ENCODE measurements around the gene ADGRD2.

ADGRD2 gene

DNA sequence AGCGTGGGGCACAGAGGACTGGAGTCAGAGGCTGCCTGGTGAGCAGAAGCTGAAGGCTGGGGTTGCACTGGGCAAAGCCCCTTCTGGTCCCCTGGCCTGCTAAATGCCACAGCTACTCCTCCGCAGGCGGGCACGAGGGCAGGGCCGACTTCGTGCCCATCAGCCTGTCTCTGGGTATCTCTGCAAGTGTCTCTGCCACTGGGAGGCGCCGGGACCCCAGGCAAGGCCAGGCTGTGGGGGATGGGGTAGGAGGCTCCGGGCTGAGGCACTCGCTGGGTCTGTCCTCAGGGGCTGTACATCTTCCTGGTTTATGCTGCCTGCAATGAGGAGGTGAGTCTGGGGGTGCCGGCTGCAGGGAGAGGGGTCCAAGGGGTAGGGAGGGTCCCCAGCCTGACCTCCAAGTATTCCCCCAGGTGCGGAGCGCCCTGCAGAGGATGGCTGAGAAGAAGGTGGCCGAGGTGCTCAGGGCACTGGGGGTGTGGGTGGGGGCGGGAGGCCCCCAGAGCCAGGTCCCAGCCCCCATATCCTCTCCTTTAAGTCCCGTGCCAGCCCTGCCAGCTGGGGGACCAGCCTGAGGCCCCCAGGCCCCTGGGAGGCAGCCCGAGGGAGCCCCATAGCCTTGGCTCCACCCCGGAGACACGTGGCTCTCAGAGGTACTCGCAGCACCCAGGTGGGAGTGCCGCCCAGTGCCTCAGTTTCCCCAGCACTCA is 25.1 kb downstream of the ADGRD2 start:
- DNase-seq, result no peak
- in situ Hi-C loops (cut with MboI; ENCODE audit: low pct_unique_long_range_greater_than_20kb, low sequenced_read_pairs), result no loop called here

DNA sequence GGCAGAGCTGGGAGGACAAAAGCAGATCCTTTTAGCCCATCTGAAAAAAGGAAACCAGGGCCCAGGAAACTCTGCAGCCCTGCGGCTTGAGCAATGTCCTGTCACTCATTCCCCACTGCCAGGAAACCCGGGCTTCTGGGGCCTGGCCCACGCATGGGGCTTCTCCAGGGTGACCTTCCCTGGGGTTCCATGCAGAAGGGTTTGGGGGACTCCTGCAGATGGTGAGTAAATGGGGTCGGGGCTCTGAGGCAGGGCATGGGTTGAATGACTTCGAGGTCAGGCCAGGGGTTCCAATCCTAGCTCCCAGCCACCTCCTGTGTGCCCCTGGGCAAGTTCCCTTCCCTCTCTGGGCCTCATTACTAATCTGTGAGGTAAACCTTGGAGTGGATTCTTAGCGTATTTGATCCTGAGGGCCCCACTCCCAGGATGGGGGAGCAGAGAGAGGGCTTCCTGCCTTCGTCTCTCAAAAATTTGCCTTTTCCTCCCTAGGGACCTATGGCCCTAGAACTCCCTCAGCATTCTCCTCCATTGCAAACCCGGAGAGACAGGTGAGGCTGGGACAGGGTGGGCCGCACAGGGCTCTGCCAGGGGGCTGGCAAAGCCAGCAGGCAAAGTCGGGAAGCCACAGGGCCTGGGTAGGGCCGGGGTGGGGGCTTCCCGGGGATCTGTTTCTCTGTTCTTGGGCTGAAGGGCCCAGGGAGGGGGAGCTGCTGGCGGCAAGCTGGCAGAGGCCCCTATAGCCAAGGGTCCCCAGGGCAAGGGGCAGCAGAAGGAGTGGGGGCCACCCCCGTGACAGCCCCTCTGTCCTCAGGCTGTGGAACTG is 25.8 kb downstream of the ADGRD2 start:
- in situ Hi-C loops (cut with MboI; ENCODE audit: low pct_unique_long_range_greater_than_20kb, low sequenced_read_pairs), result no loop called here
- no peak for DNase-seq

DNA sequence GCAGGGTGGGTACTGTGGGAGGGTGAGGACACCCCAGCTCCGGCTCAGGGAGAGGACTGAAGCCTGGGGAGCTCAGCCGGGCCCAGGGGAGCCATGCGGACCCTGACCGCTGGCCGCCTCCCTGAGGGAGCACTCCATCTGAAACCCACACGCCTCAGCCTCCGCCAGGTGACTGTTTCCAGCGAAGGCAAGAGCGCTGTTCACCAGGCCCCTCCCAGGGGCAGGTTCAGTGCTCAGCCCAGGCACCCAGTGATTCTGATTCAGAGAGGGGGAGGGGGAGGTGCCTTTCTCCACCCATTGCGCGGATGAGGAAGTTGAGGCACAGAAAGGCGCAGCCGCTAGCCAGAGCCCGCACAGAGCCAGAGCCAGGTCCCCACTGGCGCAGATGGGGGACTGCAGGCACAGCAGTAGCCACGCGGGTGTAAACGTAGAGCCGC is 27.0 kb downstream of the ADGRD2 start:
- in situ Hi-C loops (cut with MboI; ENCODE audit: low pct_unique_long_range_greater_than_20kb, low sequenced_read_pairs), result no loop called here
- DNase-seq, result peak; percentile 8

DNA sequence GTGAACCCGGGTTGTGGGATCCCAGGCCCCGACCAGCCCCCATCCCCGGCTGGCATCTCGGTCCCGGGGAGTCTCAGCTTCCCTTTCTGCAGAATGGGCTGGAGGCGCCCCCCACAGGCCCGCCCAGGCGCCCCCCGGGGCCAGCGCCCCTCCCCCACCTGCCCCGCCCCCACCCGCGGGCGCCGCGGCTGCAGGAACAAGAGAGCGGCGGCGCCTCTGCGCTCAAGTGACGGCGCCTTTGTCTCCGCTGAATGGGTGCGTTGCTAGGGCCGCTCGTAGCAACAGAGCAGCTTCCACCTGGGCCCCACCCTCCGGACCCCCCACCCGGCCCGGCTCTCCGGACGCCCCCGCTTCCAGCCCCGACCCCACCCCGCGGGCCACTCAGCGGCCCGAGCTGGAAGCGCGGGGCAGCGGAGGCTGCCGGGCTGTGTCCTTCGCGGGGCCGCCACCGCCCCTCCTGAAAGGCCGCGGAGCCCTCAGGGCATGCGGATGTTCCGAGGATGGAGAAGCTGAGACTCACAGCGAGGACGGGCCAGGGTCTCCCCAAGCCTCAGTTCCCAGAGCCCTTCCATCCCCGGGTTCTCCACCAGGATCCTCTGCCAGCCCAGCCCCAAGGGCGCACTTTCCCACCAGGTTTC is 27.5 kb downstream of the ADGRD2 start:
- in situ Hi-C loops (cut with MboI; ENCODE audit: low pct_unique_long_range_greater_than_20kb, low sequenced_read_pairs), result no loop called here
- no peak for DNase-seq

DNA sequence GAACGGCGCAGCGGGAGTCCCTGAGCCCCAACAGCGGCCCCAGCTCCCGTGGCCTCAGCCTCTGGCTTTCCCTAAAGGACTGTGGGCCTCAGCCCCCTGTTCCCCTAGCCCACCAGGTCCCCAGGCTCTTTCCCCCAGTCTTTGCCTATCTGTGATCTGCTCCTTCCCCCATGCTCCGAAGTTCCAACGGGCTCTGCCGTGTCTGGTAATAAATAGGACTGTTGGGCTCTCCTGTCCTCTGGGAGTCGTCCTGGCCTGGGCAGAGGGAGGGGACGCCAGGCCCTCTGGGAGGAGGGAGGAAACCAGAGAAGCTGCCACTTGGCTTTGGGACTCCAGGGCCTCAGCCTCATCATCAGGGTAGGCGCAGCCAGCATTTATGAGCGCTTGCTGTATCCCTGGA is 28.1 kb downstream of the ADGRD2 start:
- DNase-seq, result no peak
- in situ Hi-C loops (cut with MboI; ENCODE audit: low pct_unique_long_range_greater_than_20kb, low sequenced_read_pairs), result no loop called here

DNA sequence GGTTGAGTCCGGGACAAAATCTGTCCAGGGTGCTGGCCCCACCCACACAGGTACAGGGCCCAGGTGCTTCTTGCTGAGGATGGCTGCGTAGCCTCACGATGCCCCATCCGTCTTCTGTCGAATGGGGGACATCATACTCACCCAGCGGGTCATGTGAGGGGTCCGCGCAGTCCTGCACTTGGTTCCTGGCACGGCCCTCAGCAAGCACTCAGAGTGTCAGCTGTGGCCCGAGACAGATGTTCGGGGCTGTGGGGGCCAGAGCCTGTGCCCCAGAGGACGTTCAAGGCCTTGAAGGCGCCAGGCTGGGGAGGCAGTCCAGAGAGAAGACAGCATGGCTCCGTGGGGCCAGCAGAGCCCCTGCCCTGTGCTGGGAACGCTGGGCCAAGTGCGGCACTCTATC is 29.1 kb downstream of the ADGRD2 start:
- no peak for DNase-seq
- in situ Hi-C loops (cut with MboI; ENCODE audit: low pct_unique_long_range_greater_than_20kb, low sequenced_read_pairs), result no loop called here

DNA sequence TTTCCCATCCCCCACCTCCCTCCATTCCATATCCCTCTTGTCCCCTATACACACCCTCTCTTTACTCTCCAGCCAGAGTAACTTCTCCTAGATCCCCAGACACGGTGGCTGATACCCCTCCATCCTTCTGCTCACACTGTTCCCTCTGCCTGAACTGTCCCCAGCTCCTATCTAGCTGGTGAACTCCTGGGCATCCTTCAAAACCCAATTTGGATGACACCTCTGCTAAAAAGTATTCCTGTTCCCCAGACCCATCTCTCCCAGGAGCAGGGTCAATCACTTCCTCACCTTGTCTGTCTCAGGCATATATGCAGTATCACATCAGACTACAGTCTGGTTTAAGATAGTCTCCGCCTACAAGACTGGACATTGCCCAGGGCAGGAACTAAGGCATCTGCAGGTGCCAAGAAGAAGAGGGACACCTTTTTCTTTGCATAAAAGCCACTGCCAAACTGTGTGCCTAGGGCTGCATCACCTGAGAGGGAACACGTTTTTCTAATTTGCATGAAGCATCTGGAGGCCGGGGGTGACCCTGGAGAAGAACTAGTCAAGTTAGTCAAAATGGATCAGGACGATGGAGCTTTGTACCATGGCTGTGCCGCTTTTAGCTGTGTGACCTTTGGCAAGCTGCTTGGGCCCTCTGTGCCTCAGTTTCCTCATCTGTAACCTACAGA is 29.8 kb downstream of the ADGRD2 start:
- no peak for DNase-seq
- in situ Hi-C loops (cut with MboI; ENCODE audit: low pct_unique_long_range_greater_than_20kb, low sequenced_read_pairs), result no loop called here

DNA sequence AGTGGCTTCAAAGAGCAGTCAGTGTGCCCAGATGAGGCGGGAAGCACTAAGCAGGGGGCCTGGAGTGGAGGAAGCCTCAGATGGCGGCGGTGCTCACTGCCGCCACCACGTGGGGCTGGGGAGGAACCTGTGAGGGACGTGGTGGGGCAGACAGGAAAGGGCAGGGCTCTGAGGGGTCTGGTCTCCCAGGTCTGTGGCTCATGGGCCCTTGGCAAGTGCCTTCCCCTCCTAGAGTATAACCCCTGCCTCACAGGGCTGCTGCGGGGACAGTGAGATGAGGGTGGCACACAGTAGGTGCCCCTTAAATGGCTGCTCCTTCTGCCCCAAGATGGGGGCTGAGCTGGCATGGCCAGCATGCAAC is 30.4 kb downstream of the ADGRD2 start:
- in situ Hi-C loops (cut with MboI; ENCODE audit: low pct_unique_long_range_greater_than_20kb, low sequenced_read_pairs), result no loop called here
- peak; percentile 53 for DNase-seq

DNA sequence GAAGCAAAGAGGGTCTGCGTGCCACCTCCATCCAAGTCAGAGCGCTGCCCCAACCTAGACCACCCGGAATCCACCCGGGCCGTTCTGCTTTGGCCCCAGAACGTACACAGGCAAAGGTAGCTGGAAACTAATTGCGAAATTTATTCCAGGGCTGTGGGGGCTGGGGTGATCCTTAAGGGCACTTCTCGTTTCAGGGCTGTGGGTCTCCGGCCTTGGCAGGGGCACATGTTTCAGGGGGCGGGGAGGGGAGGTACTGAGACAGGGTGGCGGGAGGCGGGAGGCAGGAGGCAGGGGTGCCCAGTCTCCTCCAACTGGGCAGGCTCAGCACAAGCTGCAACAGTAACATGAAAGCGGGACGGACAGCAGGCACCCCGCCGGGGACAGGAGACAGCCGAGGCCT is 30.9 kb downstream of the ADGRD2 start:
- in situ Hi-C loops (cut with MboI; ENCODE audit: low pct_unique_long_range_greater_than_20kb, low sequenced_read_pairs), result no loop called here
- DNase-seq, result no peak

DNA sequence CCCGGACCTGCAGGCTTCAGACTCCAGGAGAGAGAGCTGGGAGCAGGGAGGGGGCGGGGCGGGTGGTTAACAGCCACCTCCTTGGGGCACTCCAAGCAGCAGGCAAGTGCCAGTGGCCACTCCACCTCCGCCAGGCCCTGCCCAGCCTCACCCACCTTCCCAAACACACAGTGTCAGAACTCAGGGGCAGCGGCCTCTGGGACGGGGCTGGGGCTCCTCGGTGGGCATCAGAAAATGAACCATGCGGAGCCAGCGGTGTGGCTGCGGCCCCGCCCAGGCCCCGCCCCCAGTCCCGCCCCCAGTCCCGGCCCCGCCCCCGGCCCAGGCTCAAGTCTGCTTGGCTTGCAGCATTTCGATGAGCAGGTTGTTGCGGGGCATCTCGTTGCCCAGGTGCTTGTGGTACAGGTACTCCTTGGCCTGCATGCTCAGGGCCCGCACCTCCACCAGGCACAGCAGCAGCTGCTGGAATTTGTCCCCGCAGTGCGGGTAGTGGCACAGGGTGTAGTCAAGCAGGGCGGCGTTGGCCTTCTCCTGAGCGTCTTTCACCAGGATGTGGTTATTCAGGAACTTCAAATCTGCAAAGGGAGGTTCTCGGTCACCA is 32.3 kb downstream of the ADGRD2 start:
- DNase-seq, result no peak
- in situ Hi-C loops (cut with MboI; ENCODE audit: low pct_unique_long_range_greater_than_20kb, low sequenced_read_pairs), result no loop called here

DNA sequence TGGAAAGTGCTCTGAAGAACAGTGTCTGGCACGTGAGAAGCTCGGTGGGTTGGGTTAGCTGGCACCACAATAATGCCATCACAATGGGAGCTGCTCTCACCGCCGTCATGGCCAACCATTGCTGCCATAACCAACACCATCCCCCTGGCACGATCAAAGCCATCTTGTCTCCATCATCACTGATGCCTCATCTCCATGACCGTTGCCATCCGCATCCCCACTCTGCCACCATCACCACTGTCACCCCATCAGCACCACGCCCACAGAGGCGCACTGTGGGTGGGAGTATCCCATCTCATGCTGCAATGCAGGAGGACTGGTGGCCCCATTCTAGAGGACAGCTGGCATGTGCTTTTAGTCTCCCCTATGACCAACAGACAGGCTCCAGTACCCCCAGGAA is 33.2 kb downstream of the ADGRD2 start:
- DNase-seq, result no peak
- in situ Hi-C loops (cut with MboI; ENCODE audit: low pct_unique_long_range_greater_than_20kb, low sequenced_read_pairs), result no loop called here

DNA sequence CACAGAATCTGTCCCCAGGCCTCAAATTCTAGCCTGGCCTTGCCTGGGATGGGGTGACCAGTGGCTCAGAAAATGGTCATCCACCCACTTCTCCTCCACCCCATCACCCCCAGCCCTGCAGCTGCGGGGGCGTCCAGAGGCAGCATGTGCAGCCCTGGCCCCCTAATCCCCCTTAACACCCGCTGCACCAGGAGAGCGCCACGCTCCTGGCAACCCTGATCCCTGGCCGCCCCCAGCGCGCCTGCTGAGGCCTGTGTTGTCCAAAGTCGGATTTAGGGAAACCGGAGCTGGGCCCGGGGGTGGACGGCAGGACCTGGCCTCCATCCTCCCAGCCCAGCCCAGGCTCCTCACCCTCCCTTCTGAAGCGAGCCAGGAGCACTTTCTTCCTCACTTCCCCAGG is 35.0 kb downstream of the ADGRD2 start:
- in situ Hi-C loops (cut with MboI; ENCODE audit: low pct_unique_long_range_greater_than_20kb, low sequenced_read_pairs), result no loop called here

DNA sequence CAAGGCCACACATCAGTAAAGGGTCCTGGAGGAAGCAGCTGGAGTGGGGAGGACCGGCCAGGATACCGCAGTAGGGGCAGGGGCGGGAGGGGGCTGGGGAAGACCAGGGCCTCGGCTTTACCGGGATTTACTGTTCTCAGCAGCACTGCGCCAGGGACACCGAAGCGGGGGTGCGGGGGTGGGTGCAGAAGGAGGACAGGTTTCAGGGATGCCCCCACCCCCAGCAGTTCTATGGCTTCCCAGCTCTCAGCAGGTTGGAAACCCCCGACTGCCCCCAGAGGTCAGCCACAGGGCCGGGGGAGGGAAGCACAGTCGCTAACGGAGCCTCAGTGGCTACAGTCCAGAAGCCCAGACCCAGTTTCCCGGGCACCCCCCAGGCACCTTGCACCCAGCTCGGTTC is 35.7 kb downstream of the ADGRD2 start:
- in situ Hi-C loops (cut with MboI; ENCODE audit: low pct_unique_long_range_greater_than_20kb, low sequenced_read_pairs), result no loop called here
- no peak for DNase-seq

More for the DNA sequence above, 35.0 kb downstream of the ADGRD2 start:
- no peak for DNase-seq

DNA sequence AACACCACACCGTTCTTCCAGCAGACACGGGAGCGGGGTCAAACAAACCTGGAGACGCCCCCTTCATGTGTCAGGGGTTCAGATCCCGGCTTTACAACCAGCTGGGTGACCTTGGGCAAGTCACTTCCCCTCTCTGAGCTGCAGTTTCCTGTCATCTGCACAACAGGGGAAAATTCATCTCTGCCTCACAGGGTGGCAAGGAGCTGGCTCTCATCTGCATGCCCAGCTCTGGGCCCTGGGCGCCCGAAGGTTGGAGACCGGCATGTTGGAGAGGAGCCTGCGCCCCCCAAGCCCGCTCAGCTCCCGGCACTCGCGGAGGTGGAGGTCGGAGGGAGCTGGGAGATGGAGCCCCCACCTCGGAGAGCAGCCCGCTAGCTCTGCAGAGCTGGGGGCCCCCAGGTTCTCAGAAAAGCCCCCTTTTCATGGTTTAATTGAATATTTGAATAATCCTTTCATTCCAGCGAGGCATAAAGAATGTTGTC is 36.6 kb downstream of the ADGRD2 start:
- in situ Hi-C loops (cut with MboI; ENCODE audit: low pct_unique_long_range_greater_than_20kb, low sequenced_read_pairs), result no loop called here
- DNase-seq, result no peak

DNA sequence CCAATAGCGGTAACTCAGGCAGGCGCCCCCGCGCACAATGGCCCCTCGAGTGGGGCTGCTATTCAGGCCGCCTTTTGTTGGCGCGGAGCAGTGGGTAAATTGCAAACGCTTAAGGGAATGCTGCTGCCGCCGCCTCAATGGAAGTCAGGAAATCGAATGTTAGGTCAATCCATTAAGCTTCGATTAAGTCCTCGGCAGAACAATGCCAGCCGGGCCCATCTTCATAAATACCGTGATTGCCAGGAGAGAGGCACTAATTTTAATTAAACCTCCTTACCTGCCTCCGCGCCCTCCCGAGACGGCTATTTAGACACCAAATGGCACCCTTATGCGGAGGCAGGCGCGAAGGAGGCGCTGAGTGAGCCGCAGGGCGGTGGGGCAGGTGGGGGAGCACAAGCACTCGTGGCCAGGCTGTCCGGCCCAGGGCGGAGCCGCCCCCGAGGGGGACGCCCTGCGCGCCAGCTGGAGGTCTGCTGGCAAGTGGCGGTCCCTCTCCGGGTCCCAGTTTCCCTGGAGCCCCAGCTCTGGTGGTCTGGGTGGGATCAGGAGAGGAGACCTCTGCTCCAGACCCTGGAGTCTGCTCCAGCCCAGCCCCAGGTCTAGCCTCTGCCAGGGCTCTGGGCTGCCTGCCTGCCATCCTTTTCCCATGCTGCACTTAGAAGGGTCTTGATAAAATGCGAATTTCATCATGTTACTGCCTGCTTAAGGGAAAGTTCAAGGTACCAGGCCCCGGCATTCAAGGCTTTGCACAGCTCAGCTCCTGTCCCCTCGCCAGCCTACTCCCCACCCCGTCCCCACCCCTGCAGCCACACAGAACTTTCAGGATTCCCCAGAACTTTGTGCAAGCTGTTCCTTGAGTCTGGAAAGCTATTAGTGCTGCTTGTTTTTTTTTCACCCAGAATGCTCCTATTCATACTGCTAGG is 37.3 kb downstream of the ADGRD2 start:
- in situ Hi-C loops (cut with MboI; ENCODE audit: low pct_unique_long_range_greater_than_20kb, low sequenced_read_pairs), result no loop called here
- no peak for DNase-seq

DNA sequence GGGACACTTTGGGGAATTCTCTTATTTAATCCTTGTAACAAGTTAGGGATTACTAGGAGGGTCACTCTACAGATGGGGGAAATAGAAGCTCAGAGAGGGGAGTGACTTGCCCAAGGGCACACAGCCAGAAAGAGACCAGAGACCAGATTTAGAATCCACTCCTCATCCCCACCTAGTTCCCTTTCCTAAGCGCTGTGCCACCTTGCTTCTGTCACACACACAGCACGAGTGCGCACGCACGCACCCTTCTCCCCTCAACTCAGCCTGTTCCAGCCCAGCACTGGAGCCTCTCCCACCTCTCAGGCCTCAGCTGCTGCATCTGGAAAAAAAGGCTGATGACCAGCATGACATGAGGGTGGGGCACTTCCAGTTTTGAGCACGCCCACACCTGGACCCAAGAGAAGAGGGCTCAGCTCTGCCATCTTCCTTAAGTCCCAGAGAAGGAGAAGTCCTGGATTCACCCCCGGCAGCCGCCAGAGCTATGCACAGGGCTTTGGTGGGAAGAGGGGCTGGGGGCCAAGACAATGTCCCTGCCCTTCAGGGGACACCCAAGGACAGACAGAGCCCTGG is 38.5 kb downstream of the ADGRD2 start:
- no peak for DNase-seq
- in situ Hi-C loops (cut with MboI; ENCODE audit: low pct_unique_long_range_greater_than_20kb, low sequenced_read_pairs), result no loop called here

DNA sequence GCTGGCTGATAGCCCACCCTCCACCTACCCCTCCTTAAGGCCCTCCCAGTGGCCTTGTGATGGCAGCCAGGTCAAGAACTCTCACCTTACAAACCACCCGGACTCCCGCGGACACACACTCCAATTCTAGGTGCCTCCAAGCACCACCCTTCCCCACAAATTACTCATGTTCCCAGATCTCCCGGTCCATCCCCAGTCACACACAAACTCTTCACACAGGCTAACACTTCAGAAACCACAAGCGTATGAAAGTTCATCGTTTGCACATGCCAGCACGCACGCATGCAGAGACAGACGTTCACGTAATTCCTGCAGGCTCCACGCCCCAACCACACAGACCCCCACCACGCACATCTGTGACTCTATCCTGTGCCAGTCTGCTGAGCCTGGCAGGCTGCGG is 39.0 kb downstream of the ADGRD2 start:
- in situ Hi-C loops (cut with MboI; ENCODE audit: low pct_unique_long_range_greater_than_20kb, low sequenced_read_pairs), result no loop called here
- no peak for DNase-seq

DNA sequence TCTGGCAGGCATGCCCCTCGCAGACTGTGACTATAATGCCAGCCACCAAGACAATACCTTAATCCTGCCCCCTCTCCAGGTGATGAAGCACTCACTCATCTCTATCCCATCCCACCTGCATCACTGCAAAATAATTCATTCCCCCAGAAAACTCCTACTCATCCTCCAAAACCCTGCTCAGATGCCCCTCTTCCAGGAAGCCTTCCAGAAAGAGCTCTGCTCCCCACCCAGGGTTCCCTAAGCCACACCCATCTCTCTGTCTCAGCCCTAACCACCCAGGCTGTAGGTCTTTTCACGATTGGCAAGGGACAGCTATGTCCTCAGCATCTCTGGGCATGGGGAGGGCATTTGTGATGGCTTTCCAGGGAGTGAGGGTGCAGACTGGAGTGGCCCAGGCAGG is 39.8 kb downstream of the ADGRD2 start:
- in situ Hi-C loops (cut with MboI; ENCODE audit: low pct_unique_long_range_greater_than_20kb, low sequenced_read_pairs), result no loop called here

More for the DNA sequence above, 39.8 kb downstream of the ADGRD2 start:
- no peak for DNase-seq
